GM21717 (cell line): Measurements from ENCODE around the gene PFDN1.

Experiments used
- ATAC-seq: cut with Tn5 transposase; IDR thresholded peaks from one replicate; pipeline ENCODE4 v1.9.1; 2021; ENCODE audit warnings: mild to moderate bottlenecking, moderate library complexity; ENCODE audit not compliant: unreplicated experiment

Gene PFDN1

DNA sequence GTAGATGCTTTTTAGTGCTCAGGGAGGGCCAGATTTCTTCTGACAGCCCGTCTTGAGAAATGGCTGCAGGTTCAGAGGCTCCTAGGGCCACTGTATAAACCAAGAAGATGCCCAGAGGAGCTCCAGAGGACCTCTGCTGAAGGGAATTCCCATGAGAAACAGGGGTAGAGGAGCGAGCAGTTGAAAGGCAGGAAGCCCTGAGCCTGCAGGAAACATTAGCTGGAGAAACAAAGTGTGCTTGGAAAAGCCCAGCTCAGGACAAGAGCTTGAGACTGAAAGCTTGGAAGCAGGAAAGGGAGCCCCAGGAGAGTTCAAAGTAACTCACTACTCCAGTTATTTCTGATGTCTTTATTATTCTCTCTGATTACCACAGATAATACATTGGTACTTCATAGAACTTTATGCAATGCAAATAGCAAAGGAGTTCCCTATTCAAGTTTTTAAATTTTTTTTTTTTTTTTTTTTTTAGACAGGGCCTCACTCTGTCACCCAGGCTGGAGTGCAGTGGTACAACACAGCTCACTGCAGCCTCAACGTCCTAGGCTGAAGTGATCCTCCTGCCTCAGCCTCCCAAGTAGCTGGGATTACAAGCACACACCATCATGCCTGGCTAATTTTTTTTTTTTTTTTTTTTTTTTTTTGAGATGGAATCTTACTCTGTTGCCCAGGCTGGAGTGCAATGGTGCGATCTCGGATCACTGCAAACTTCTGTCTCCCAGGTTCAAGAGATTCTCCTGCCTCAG is 27.0 kb upstream of the PFDN1 start:
- no peak for ATAC-seq

- ATAC-seq: no peak
Observed at GRCh38 chr5:140328036-140328764, 25.3 kb upstream of the PFDN1 start.

DNA sequence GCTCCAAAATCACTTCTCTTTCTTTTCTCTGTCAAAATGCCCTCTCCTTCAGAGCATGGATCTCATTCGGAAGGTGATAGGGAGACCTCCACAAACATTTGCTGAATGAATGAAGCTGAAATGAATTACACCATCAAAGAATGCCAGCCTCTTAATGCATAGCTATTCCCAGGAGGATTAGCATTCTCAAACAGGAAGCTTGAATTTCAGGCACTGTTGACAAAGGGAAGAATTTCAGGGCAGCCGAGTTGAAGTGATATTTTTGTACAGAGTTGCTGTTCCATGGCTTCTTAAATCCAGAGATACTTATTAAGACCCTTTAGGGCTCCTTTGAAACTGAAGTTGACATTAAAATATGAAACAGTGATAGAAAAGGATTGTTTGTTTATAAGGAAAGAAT is 24.7 kb upstream of the PFDN1 start:
- no peak for ATAC-seq

DNA sequence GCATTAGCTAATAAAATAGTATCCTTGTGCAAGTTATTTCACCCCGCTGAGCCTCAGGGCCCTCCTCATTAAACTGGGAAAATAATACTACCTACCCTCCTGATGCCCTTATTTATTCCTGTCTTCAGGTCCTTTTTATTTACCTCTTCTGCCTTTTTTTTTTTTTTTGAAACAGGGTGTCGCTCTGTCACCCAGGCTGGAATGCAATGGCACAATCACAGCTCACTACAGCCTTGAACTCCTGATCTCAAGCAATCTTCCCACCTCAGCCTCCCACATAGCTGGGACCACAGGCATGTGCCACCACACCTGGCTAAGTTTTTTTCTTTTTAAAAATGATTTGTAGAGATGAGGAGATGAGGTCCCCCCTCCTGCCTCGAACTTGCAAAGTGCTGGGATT is 22.6 kb upstream of the PFDN1 start:
- ATAC-seq: no peak

GRCh38 chr5:140324617-140325241 is 21.8 kb upstream of the PFDN1 start:
- ATAC-seq: no peak

GRCh38 chr5:140324041-140324600 is 21.2 kb upstream of the PFDN1 start:
- no peak for ATAC-seq

DNA sequence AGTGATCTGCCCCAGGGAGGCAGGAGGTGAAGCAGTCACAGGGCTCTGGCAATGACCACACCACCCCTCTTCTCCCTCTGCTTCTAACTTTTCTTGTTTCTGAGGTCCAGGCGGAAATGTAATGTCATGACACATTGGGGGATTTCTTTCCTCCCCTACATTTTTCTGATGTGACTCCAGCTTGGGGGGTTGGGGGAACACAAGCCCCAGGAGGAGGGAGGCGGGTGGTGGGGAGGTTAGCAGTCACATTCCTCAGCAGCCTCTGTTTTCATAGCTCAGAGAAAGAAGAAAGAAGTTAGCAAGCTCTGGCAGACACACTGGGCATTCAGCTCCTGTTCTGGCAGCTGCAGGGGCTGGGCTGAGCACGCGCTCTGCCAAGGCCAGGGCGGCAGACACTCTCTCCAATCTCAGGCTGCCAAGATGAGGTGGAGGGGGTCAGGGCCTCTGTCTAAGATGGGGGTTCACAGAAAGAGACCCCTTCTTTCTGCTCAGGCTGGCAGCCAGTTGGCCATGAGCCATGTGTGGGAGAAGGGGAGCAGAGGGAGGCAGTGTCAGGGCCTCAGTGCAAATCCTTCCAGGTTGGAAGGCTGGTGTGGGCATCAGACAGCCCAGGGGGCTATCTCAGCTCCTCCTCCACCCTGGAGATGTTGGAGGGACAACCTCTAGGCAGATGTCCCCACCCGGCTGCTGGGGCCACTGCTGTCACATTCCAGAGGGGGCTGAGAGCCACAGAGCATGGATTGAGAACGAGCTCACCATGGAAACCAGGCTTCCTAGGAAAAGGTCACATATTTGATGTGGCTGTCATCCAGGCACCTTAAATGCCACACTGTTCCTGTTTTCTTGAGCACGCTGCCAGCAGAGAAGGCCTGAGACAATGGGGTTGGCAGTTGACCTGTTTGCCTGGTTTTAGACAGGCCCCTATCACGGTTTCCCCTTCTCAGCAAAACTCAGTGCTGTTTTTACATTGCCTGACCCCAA is 20.1 kb upstream of the PFDN1 start:
- no peak for ATAC-seq

- no peak for ATAC-seq
Observed at GRCh38 chr5:140321796-140322195, 18.9 kb upstream of the PFDN1 start.

DNA sequence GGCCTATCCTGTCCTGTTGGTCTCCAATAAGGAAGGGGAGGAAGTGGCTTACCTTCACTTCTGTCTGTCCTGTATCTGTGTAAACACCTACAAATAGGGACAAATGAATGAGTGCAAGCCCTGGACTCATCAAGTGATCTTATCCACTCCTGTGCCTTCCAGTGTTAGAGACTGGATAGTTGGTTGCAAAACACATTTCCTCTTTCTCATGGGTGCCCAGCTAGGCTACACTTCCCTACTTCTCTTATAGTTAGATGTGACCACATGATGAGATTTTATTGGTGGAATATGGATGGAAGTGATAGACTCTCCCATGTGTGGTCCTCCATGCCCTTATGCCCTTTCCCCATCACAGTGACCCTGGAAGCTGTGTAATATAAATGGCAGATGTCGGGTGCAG is 16.9 kb upstream of the PFDN1 start:
- no peak for ATAC-seq

DNA sequence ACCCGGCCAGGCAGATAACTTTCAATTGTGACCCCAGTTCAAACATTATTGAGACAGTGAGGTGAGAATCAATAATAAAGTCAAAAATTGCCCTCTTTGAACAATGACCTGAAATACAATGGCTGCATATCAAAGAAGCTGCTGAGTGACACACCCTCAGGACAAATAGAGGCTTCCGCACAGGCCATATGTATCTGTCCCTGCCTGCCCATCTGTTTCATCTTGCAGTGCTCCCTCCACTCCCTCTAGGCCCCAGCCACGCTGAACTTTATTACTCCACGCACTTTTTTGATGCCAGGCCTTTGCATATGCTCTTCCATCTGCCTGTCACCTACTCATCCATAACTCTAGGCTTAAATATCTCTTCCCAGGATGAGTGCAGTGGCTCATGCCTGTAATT is 15.9 kb upstream of the PFDN1 start:
- no peak for ATAC-seq

- ATAC-seq: no peak
Observed at GRCh38 chr5:140317859-140318258, 15.0 kb upstream of the PFDN1 start.

- no peak for ATAC-seq
Observed at GRCh38 chr5:140312791-140313189, 9.9 kb upstream of the PFDN1 start.

DNA sequence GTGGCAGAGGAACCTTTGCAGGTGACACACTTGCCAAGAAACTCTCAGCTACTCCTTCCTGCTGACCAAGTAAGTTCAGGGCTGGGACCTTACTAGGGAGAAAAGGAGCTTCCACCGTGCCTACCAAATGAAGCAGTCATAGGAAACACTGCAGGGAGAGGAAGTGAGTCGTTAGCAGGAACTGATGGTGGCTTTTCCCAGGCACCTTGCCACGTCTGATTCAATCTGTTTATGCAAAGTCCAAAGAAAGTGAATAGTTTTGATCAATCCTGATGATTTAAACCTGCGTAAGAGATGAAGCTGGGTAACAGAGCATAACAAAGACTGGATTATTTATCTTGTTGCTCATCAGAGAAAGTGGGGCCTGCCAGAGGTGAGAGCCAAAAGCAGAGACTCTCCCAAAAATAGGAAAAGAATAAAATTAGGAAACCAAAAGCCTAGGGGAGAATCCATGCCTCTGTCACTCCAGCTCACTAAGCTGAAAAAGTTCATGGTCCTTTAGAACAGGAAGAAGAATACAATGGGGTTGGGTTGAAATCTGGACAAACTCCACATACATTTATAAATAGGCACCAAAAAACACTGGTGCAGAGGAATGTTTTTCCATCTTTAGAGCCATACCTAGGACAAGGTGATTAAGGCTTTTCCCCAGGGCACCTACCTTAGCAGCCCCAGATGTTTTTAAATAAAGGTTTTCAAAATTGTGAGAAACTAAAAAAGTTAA is 9.3 kb upstream of the PFDN1 start:
- ATAC-seq: no peak

- no peak for ATAC-seq
Observed at GRCh38 chr5:140311011-140311467, 8.1 kb upstream of the PFDN1 start.

DNA sequence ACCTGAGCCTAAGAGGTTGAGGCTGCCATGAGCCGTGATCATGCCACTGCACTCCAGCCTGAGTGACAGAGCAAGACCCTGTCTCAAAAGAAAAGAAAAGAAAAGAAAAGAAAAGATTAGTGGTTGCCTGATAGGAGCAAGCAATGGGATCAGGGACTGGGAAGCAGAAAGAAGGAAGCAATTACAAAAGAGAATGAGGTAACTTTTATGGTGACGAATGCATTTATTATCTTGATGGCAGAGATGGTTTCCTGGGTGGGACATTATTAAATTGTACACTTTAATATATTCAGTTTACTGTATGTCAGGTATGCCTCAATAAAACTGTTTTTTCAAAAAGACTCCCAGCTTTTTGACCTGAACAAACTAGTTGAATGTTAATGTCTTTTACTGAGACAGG is 7.5 kb upstream of the PFDN1 start:
- no peak for ATAC-seq

GRCh38 chr5:140309706-140310249 is 6.9 kb upstream of the PFDN1 start:
- ATAC-seq: no peak

GRCh38 chr5:140305471-140305870 is 2.6 kb upstream of the PFDN1 start:
- ATAC-seq: no peak

DNA sequence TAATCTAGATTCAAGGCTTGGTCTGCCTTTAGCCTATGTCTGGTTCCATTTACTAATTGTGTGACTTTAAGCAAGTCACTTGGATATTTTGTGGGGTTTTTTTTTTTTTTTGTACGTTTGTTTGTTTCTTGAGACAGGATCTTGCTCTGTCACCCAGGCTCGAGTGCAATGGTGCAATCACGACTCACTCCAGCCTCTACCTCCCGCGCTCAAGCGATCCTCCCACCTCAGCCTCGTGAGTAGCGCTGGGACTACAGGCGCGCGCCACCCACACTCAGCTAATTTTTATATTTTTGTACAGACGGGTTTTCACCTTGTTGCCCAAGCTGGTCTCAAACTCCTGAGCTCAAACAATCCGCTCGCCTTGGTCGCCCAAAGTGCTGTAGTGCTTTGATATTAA is 1.1 kb upstream of the PFDN1 start:
- no peak for ATAC-seq

GRCh38 chr5:140301136-140301535 is 1.8 kb downstream of the PFDN1 start:
- no peak for ATAC-seq

GRCh38 chr5:140299056-140299455 is 3.8 kb downstream of the PFDN1 start:
- no peak for ATAC-seq
